Erythroblast (primary cell): ENCODE measurements around the gene TSHZ2.

Experiments used
- DNase-seq, 2 experiments: peaks; one replicate each; lab custom pipeline; 2025; lab: John Stamatoyannopoulos, UW
- GATA1 ChIP-seq: IDR thresholded peaks from 2 replicates; pipeline ENCODE4 v1.6.1; 2011; ENCODE audit warnings: low read depth, mild to moderate bottlenecking, control low read depth, low read length, moderate library complexity
- POLR2A ChIP-seq: IDR thresholded peaks from 2 replicates; pipeline ENCODE4 v1.6.1; 2011; ENCODE audit warnings: mild to moderate bottlenecking, low read length

TSHZ2 gene

DNA sequence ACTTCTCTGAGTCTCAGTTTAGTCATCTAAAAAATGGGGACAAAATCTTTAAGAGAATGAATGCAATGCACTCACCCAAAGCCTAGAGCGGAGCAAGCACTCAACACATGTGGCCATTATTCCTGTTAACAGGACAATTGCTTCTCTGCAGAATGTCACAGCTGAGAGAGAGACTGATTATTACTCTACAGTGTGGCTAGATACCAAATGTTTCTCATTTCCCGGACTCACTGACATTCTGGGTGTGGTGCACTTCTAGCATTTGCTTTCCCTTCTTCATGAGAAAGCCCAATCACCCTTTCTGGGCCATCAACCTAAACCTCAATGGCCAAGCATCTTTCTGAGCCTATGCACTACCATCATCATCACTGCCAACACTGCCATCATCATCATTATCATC lies 347.6 kb downstream of the TSHZ2 start:
- TF ChIP-seq GATA1 (no peak), POLR2A (no peak)
- DNase-seq = no peak

DNA sequence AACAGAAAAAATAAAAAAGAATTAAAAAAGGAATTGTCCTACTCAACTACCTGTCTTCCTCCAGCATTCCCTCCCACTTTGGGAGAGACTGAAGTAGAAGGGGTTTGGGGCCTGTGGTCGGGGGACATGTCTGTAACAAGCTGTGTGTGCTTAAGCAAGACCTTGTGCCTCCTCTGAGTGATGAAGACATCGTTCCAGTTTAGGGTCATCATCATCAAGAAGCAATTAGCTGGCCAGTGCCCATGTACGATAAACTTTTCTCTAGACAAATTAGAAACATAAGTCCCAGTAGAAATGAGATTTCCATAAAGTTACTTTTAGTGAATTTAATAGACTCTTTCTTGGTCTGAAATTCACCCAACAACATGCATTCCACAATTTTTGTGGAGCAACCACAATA lies 348.5 kb downstream of the TSHZ2 start:
- TF ChIP-seq POLR2A (no peak), GATA1 (no peak)

GRCh38 chr20:53321596-53321995 lies 349.4 kb downstream of the TSHZ2 start:
- no peak for TF ChIP-seq GATA1
- TF ChIP-seq POLR2A = no peak

More for the DNA sequence above, 348.5 kb downstream of the TSHZ2 start:
- no peak for DNase-seq

GRCh38 chr20:53322651-53323050 lies 350.5 kb downstream of the TSHZ2 start:
- TF ChIP-seq POLR2A (no peak), GATA1 (no peak)
- DNase-seq = no peak

More at GRCh38 chr20:53321596-53321995, 349.4 kb downstream of the TSHZ2 start:
- peak in 1 of 2 experiments; percentile 7 for DNase-seq

DNA sequence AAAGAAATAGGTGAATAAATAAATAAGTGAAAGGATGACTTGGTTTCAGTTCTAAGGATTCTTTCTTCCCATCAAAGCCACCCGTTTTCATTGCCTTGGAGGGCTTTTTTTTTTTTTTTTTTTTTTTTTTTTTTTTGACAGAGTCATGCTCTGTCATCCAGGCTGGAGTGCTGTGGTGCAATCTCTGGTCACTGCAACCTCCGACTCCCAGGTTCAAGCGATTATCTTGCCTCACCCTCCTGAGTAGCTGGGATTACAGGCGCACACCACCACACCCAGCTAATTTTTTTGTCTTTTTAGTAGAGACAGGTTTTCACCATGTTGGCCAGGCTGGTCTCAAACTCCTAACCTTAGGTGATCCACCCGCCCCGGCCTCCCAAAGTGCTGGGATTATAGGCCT lies 351.3 kb downstream of the TSHZ2 start:
- peak; percentile 2 to 27 for DNase-seq

DNA sequence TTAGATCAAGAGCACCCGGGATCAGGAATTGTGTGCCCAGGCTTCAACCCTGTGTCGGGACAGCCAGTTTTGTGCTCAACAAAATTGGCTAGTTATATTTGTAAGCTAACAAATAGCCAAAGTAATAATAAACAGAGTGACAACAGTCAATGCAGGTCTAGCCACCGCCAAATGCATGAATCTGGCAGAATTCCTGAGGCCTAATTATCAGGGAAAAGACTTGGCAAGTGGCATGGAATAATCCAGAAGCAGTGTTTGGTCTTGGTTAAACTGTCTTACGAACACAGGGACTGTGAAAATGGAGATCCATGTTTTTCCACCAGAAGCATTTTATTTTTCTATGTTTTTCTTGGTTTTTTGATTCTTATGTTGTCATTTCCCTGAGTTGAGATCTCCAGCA lies 352.7 kb downstream of the TSHZ2 start:
- no peak for DNase-seq
- TF ChIP-seq POLR2A (no peak), GATA1 (no peak)

- no peak for TF ChIP-seq POLR2A
- no peak for TF ChIP-seq GATA1
- no peak for DNase-seq
These were observed 356.8 kb downstream of the TSHZ2 start for GRCh38 chr20:53328961-53329360.

GRCh38 chr20:53329781-53330180 lies 357.6 kb downstream of the TSHZ2 start:
- TF ChIP-seq GATA1 (no peak), POLR2A (no peak)
- no peak for DNase-seq

DNA sequence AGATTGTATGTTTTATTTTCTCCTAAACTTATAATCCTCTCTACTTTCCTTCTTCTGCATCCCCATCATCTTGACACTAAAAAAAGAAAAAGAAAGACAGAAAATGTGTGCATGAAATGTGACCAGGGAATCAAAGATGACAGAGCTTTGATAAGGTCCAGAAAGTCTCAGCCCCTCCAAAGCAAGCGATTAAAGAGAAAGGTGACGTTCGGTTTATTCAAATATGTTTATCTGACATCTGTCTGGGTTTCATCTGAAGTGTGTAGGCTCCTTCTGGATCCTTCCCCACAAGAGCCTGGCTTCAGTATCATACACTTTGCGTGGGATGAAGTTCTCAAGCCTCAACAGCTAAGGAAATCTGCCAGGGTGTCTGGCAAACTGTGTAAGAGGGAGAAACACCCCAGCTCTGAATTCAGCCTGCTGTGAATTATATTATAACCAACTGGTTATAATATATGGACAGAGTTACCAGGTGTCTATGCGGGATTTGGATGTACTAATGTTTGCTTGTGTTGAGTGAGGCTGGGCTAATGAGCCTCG lies 358.5 kb downstream of the TSHZ2 start:
- no peak for TF ChIP-seq POLR2A
- no peak for TF ChIP-seq GATA1
- DNase-seq = no peak

DNA sequence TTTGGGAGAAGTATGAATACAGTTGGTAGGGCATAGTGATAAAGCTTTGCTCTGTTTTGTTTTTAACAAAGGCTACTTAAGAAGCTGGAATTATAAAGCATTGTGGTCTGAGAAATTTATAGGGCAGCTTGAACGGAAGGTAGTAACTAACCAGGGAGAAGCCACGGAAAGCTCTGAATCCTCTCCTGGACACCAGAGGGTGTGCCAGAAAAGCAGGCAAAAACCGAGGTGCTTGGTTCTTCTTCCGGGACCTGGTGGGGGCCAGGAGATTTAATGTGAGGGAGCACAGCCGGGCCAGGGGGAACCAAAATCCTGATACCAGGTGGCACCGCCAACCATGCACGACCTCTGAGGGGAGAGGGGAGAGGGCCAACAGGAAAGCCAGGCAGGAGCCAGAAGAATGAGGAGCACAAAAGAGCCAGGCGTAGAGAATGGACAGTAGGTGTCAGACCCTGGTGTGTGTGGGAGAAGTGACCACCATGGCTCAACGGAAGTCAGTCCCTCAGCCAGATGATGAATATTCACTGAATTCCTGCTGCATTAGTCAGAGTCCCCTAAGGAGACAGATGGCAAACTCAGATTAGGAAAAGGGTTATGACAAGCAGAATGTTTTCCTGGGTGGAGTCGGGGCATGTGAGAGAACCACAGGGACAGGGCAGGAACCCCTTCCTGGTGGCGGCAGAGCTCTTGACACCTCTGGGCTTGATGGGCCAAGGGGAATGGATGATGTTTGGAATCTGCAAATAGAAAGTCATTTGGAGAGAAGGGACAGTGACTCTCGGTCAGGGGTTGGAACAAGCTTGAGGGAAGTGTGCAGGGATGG lies 359.2 kb downstream of the TSHZ2 start:
- DNase-seq = peak in 1 of 2 experiments; percentile 11
- no peak for TF ChIP-seq GATA1
- TF ChIP-seq POLR2A = no peak

GRCh38 chr20:53332022-53332837 lies 360.1 kb downstream of the TSHZ2 start:
- DNase-seq = peak in 1 of 2 experiments; percentile 4
- TF ChIP-seq GATA1 = no peak

DNA sequence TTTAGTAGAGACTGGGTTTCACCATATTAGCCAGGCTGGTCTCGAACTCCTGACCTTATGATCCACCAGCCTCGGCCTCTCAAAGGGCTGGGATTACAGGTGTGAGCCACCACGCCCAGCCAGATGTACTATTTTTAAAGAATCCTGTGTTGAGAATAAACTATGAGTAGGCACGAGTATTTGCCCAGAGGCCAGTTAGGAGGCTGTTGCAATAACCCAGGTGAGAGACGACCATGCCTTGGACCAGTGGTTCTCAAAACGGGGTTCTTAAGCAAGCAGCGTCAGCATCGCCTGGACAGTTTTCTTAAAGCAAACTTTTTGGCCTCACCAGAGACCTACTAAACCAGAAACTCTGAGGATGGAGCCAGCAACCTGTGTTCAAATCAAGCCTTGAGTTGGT lies 362.7 kb downstream of the TSHZ2 start:
- no peak for TF ChIP-seq GATA1
- TF ChIP-seq POLR2A = no peak

GRCh38 chr20:53335555-53335954 lies 363.4 kb downstream of the TSHZ2 start:
- DNase-seq = no peak
- no peak for TF ChIP-seq POLR2A
- TF ChIP-seq GATA1 = no peak

More for the DNA sequence above, 362.7 kb downstream of the TSHZ2 start:
- DNase-seq = no peak

DNA sequence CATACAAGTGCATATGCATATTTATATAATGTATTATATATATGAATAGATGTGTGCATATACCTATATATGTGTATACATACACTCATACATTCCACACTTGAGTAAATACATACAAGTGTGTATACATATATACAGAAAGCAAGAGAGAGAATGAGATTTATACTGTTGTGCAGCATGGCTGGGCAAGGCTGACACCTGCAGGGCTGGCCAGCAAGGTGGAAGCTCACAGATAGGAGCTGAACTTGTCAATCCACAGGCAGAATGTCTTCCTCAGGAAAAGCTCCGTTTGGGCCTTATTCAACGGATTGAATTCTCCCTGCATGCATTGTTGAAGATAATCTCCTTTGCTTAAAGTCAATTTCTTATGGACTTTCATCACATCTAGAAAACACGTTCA lies 364.7 kb downstream of the TSHZ2 start:
- no peak for TF ChIP-seq GATA1
- no peak for TF ChIP-seq POLR2A
- DNase-seq = no peak
